Activated naive CD4-positive, alpha-beta T cell treated with anti-CD3 and anti-CD28 coated beads for 36 hours (primary cell): Measurements from ENCODE around the gene MAN1C1. TPM values are rescaled to one million over a fixed set of nuclear protein-coding genes. Genes with fewer than 3 reads are reported as not detected.
A peak's percentile ranks its signal among the peaks of the same experiment; 100 is the strongest.

Experiments used
- CTCF ChIA-PET: fragments of 350-600 bp; sonication (Branson Sonifier 250); formaldehyde crosslinking; loops from one replicate; lab custom pipeline; 2021; ENCODE audit warnings: antibody characterized with exemption; lab: Charles Lee
- DNase-seq: peaks from one replicate; pipeline ENCODE4 v3.0.0-alpha.2; 2020
- H3K27ac Mint-ChIP-seq: one replicate; pipeline ENCODE4 v1.8.0; 2021; ENCODE audit warnings: mild to moderate bottlenecking, mixed read lengths
- H3K27me3 Mint-ChIP-seq: one replicate; pipeline ENCODE4 v1.8.0; 2021; ENCODE audit warnings: low read depth, mixed read lengths
- H3K36me3 Mint-ChIP-seq: one replicate; pipeline ENCODE4 v1.8.0; 2021; ENCODE audit warnings: low read depth, mixed read lengths
- H3K4me1 Mint-ChIP-seq: one replicate; pipeline ENCODE4 v1.8.0; 2021; ENCODE audit warnings: low read depth, mixed read lengths
- H3K4me3 Mint-ChIP-seq: one replicate; pipeline ENCODE4 v1.8.0; 2021; ENCODE audit warnings: mild to moderate bottlenecking, moderate library complexity, mixed read lengths
- H3K9me3 Mint-ChIP-seq: one replicate; pipeline ENCODE4 v1.8.0; 2021; ENCODE audit warnings: mixed read lengths
- intact Hi-C: fragments of 100-400 bp; cut with micrococcal nuclease; formaldehyde crosslinking; loops from one replicate; pipeline ENCODE4 v1.15.1; 2023
- total RNA-seq, 2 experiments: library from RNA; stranded (reverse); gene quantifications; one replicate each; pipeline ENCODE4 v1.2.3, GENCODE V29; 2021

Gene MAN1C1
- total RNA-seq, 2 experiments from 2014 or later: 4.9 to 6.3 TPM

DNA sequence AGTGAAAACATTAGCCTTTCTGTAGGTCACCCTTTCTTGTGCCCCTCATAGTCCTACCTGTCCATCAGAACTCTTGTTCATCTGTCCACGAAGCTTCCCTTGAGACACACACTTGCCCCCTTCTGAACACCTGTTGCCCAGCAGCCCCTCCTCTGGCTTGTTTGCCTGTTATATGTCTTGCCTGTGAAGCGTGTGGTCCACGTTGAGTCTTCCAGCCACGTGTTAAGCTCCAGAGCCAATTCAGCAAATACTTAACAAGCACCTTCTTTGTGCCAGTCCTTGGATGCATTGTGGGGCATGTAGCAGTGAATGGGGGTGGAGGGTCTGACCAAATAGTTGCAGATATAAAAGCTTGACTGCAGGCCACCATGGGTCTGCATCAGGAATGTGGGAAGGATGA lies 66.6 kb downstream of the MAN1C1 start:
- no peaks in the 10 kb centered on the region for H3K36me3 Mint-ChIP-seq
- H3K27me3 Mint-ChIP-seq: no peaks in the 10 kb centered on the region
- CTCF ChIA-PET: no interaction called here
- no peak overlapping the region for H3K4me3 Mint-ChIP-seq
- DNase-seq: no peak
- intact Hi-C loops: no loop called here
- H3K9me3 Mint-ChIP-seq: no peaks in the 10 kb centered on the region
- H3K27ac Mint-ChIP-seq: no peak overlapping the region
- peaks cover 49% of the 10 kb centered on the region for H3K4me1 Mint-ChIP-seq

DNA sequence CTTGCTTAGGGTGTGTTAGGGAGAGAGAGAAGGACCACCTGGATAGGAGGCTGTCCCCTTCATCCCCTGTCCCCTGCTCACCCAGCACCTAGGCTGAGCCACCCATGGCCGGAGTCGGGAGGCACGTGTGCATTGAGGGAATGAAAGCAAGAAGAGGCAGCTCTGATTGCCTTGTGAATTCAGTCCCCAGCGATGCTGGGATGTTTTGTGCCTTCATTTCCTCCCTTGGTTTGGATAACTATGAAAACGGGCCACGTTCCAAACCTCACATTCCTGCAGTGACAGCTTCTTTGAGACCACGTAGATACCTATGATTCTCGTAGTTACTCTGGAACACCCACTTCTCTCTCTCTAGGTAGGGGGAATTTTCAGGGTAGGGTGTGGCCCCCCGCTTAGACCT lies 67.1 kb downstream of the MAN1C1 start:
- no peak overlapping the region for H3K4me3 Mint-ChIP-seq
- H3K27ac Mint-ChIP-seq: no peak overlapping the region
- intact Hi-C loops: no loop called here
- DNase-seq: no peak
- H3K9me3 Mint-ChIP-seq: no peaks in the 10 kb centered on the region
- H3K27me3 Mint-ChIP-seq: no peaks in the 10 kb centered on the region
- H3K4me1 Mint-ChIP-seq: peaks cover 46% of the 10 kb centered on the region
- no peaks in the 10 kb centered on the region for H3K36me3 Mint-ChIP-seq
- CTCF ChIA-PET: no interaction called here

DNA sequence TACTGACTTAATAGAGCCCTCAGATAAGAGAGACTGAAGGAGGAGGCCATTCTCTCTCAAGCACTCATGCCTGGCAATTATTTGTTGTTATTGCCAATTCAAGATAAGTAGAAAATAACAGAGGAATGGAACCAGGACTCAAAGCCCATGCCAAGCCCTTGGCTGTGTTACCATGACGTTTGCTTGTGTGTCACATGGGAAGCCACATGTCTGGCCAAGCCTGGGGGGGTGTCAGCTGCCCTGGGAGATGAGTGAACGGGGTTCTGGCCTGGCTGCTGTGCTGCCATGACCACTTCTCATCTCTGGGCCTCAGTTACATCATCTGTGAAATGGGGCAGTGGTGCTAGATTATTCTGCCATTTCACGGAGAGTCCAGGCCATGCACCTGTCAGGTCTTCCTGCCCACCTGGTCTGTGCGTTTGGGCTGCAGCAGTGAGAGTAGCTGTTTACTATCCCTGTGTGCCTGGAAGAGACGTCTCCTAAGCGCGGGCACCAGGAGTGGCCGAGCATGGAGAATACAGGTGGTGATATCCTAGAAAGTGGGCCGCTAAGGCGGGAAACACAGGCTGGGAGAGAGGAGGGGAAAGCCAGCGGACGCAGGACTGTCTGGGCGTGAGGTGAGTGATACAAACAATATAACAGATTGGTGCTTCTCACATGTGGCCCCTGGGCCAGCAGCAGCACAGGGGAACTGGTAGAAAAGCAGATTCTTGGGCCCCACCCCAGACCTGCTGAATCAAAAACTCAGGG lies 67.8 kb downstream of the MAN1C1 start:
- Mint-ChIP-seq H3K36me3 (no peaks in the 10 kb centered on the region), H3K4me1 (peaks cover 43% of the 10 kb centered on the region), H3K27me3 (no peaks in the 10 kb centered on the region), H3K27ac (no peak overlapping the region), H3K9me3 (no peaks in the 10 kb centered on the region), H3K4me3 (no peak overlapping the region)
- CTCF ChIA-PET: no interaction called here
- DNase-seq: no peak
- intact Hi-C loops: no loop called here

DNA sequence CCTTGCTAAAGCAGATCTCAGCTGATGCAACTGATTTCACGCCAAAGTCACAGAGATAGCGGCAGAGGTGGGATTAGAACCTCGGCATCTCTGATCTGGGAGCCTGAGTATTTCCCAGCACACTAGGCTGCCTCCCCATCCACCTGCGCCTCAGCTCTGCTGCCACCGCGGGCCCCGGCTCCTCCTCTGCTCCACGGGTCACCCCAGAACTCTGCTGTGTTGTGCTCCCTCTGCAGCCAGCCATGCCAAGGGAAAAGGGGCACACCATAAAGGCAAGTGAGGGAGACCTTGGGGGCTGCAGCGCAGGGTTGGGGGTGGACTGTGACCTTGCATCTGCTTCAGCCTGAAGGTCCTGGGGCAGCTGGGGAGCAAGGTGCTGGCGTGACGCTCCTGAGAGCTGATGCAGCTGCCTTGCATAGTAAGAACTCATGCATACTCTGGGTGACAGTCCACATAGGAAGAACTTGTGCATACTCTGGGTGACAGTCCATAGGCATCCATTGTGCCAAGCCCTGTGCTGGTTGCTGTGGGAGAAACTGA lies 68.7 kb downstream of the MAN1C1 start:
- no peak for DNase-seq
- Mint-ChIP-seq H3K36me3 (no peaks in the 10 kb centered on the region), H3K4me1 (peaks cover 45% of the 10 kb centered on the region), H3K4me3 (no peak overlapping the region), H3K27ac (no peak overlapping the region), H3K9me3 (no peaks in the 10 kb centered on the region), H3K27me3 (no peaks in the 10 kb centered on the region)
- CTCF ChIA-PET: interaction anchor here (1.5 kb wide), 1 partner anchor 66 kb away, joined by 6 read pairs; no protein-coding TSS in a partner anchor
- intact Hi-C loops: no loop called here

DNA sequence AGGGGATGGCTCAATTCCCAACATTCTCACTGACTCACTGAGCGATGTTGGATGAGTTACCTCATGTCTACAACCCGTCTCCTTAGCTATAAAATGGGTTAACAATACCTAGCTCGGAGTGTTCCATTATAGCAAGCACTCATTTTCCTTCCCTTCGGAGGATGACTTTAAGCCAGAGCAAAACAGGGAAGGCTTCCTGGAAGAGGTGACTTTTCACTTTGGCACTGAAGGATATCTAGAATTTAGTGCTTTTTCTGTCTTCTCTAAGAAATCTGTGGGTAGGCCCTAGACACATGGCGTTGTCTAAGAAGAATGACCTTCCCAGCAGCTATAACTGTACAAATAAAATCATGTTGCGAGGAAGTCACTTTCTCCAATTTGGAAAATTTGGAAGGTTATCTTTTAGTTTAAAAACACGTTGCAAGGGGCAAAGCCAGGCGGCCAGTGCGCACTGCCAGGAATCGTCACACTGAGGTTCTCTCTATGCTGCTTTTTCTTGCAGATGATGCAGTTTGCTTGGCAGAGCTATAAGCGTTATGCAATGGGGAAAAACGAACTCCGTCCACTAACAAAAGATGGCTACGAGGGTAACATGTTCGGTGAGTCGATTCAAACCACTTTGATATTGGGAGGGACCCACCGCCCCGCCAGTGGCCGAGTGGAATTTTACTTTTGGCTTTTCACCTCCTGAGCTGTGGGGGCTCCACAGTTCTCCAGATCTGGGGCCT lies 69.5 kb downstream of the MAN1C1 start:
- Mint-ChIP-seq H3K27me3 (no peaks in the 10 kb centered on the region), H3K4me3 (no peak overlapping the region), H3K36me3 (no peaks in the 10 kb centered on the region), H3K27ac (no peak overlapping the region), H3K9me3 (no peaks in the 10 kb centered on the region), H3K4me1 (peaks cover 43% of the 10 kb centered on the region)
- no peak for DNase-seq
- CTCF ChIA-PET: interaction anchor here (1.2 to 1.5 kb wide), 3 partner anchors 9 to 112 kb away, joined by 3 to 6 read pairs (median 3); no protein-coding TSS in a partner anchor
- intact Hi-C loops: no loop called here

DNA sequence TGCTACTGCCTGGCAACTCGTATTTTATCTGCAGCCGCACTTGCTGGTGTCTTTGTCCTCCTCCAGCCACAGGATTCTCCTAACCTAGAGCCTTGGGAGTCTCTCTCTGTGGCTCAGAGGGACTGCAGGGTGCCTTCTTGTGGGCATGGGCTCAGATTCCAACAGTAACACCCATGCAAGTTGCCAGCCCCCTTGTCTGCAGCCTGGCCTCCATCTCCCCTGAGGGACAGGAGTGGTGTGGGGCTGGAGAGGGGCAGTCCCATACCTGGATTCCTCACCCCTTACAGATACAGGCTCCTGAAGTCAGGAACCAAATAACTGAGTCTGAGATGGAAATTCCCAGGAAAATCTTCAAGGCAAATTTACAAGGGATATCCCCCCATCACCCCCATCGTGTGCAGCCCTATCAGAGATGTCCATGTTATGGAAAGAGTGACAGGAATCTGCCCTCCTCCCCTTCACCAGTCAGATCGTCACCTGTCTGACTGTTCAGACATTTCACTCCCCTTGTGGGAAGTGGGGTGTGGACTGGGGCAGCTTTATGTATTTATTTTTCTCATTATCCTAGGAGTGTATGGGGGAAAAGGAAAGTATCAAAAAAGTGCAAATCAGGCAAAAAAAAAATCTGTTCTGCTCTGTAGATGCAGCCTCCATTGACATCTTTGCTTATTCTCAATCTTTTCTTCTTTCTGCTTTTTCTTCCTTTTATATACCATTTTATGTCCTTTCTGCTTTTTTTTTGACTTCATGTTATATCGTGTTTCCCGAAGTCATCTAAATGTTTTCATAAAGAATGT lies 70.8 kb downstream of the MAN1C1 start:
- H3K4me3 Mint-ChIP-seq: no peak overlapping the region
- intact Hi-C loops: no loop called here
- peaks cover 38% of the 10 kb centered on the region for H3K4me1 Mint-ChIP-seq

DNA sequence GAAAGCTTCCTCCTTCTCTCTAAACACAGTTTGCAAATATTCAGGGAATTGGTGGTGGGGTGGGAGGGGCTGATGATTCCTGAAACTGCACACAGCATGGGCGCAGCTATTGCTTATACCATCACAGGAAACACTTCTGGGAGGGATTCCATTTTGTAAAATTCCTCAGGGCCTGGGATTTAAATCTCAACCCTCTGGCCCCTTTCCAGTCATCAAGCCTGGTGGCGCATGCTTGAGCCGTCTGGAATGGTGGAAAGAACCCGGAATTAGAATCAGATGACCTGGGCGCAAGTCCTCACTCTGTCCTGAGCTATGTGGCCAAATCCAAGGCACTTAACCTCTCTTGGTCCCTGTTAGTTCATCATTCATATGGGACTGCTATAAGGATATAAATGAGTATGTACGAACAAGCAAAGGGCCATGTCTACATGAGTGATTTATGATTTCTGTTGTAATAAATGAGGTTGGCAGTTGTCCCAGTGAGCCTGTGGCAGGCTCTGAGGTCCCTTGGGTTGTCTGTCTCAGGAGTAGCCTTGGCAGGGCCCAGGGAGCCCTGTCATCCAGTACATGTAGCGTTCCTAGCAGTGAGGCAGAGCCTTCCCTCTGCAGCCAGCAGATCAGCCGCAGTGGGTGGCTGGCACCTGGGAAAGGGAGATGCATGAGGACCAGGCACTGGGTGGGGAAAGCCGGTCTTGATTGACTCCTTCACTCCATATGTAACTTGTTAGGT lies 72.0 kb downstream of the MAN1C1 start:
- H3K27me3 Mint-ChIP-seq: no peaks in the 10 kb centered on the region

More for the DNA sequence above, 70.8 kb downstream of the MAN1C1 start:
- no peaks in the 10 kb centered on the region for H3K27me3 Mint-ChIP-seq
- no peak overlapping the region for H3K27ac Mint-ChIP-seq
- DNase-seq: no peak
- H3K9me3 Mint-ChIP-seq: no peaks in the 10 kb centered on the region
- CTCF ChIA-PET: interaction anchor here (0.7 kb wide), 1 partner anchor 87 kb away, joined by 4 read pairs; no protein-coding TSS in a partner anchor
- no peaks in the 10 kb centered on the region for H3K36me3 Mint-ChIP-seq

DNA sequence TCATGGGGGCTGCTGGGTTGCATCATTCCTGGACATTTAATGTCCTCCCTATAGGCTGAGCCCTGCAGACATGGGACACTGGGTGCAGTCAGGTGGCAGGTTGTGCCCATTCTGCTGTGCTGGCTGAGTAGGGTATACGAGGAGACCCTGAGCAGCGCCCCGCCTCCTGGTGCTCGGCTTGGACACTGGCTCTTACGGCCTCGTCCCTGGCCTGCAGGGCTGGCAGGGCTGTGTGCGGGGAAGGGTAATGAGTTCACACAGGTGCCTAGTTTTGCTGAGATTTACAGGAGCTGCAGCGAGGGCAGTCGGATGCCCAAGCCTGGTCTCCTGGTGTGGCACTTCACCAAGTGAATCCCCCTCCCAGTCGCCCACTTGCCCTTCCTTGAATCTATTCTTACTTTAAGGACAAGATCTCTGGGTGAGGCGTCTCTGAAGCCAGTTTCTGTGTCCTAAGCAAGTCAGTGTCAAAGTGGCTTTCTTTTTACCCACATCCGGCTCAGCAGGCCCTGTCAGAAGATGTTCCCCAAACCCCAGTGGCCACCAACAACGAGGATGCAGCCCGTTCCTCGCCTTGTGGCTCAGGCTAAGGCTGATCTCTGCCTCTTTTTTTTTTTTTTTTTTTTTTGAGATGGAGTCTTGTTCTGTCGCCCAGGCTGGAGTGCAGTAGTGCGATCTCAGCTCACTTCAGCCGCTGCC lies 73.2 kb downstream of the MAN1C1 start:
- Mint-ChIP-seq H3K27ac (no peak overlapping the region), H3K36me3 (no peaks in the 10 kb centered on the region), H3K4me1 (peaks cover 34% of the 10 kb centered on the region), H3K4me3 (no peak overlapping the region), H3K27me3 (no peaks in the 10 kb centered on the region), H3K9me3 (no peaks in the 10 kb centered on the region)
- CTCF ChIA-PET: interaction anchor here (0.6 to 1.0 kb wide), 3 partner anchors 69 to 320 kb away, joined by 3 to 5 read pairs (median 3); no protein-coding TSS in a partner anchor
- intact Hi-C loops: no loop called here
- DNase-seq: peak; percentile 42

More for the DNA sequence above, 72.0 kb downstream of the MAN1C1 start:
- Mint-ChIP-seq H3K36me3 (no peaks in the 10 kb centered on the region), H3K9me3 (no peaks in the 10 kb centered on the region), H3K4me3 (no peak overlapping the region), H3K4me1 (peaks cover 34% of the 10 kb centered on the region), H3K27ac (no peak overlapping the region)
- intact Hi-C loops: no loop called here
- DNase-seq: no peak
- CTCF ChIA-PET: interaction anchor here (0.6 kb wide), 1 partner anchor 319 kb away, joined by 3 read pairs; no protein-coding TSS in a partner anchor

DNA sequence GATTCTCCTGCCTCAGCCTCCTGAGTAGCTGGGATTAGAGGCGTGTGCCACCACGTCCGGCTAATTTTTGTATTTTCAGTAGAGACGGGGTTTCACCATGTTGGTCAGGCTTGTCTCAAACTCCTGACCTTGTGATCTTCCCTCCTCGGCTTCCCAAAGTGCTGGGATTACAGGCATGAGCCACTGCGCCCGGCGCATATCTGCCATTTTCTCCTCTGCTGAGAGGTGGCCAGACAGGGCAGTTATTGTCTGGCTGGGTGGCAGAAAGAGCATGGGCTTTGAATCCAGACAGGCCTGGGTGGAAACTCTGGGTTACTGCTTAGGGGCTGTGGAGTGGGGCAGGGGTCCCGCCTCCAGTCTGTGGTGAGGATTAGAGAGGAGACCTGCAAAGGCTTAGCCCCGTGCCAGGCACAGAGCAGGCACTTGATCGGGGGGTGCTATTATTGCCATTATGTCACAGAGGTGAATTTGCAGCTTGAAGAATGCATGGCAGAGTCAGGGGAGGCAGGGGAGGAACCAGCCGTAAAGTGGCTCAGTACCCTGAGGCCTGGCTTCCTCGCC lies 73.9 kb downstream of the MAN1C1 start:
- Mint-ChIP-seq H3K36me3 (no peaks in the 10 kb centered on the region), H3K27me3 (no peaks in the 10 kb centered on the region), H3K9me3 (no peaks in the 10 kb centered on the region), H3K4me3 (no peak overlapping the region), H3K27ac (no peak overlapping the region), H3K4me1 (peaks cover 37% of the 10 kb centered on the region)
- intact Hi-C loops: no loop called here
- CTCF ChIA-PET: interaction anchor here (0.9 kb wide), 1 partner anchor 71 kb away, joined by 3 read pairs; no protein-coding TSS in a partner anchor
- DNase-seq: no peak

DNA sequence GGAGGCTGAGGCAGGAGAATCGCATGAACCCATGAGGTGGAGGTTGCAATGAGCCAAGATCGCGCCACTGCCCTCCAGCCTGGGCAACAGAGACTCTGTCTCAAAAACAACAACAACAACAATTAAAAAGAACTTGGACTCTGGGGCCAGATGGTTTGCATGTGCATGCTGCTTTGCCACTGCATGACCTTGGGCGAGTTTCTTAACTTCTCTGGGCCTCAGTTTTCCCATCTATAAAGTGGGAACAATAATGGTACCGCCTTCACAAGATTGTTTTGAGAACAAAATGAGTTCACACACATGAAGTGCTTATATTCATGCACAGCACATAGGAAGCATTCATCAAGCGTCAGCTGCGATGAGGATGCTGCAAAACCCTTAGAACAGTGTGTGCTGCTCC lies 74.6 kb downstream of the MAN1C1 start:
- no peaks in the 10 kb centered on the region for H3K36me3 Mint-ChIP-seq
- no peak overlapping the region for H3K4me3 Mint-ChIP-seq
- H3K4me1 Mint-ChIP-seq: peaks cover 44% of the 10 kb centered on the region
- no peak for DNase-seq
- no peaks in the 10 kb centered on the region for H3K27me3 Mint-ChIP-seq
- intact Hi-C loops: no loop called here
- CTCF ChIA-PET: interaction anchor here (0.8 to 2.3 kb wide), 4 partner anchors 72 to 110 kb away, joined by 3 to 15 read pairs (median 3); no protein-coding TSS in a partner anchor
- no peaks in the 10 kb centered on the region for H3K9me3 Mint-ChIP-seq
- no peak overlapping the region for H3K27ac Mint-ChIP-seq
